SIG-M5 treated with dmso at 0.1 percent for 504 hours (cell line): Measurements from ENCODE around the gene RIC1.
"Not testable (repeated sequence)": the region's sequence is repeated elsewhere in the genome, so short reads cannot be mapped to it uniquely, and the experiment has no call there.

Experiments used
- DNase-seq: peaks from one replicate; lab custom pipeline; 2025; ENCODE audit not compliant: unreplicated experiment; lab: John Stamatoyannopoulos, UW

Gene RIC1

DNA sequence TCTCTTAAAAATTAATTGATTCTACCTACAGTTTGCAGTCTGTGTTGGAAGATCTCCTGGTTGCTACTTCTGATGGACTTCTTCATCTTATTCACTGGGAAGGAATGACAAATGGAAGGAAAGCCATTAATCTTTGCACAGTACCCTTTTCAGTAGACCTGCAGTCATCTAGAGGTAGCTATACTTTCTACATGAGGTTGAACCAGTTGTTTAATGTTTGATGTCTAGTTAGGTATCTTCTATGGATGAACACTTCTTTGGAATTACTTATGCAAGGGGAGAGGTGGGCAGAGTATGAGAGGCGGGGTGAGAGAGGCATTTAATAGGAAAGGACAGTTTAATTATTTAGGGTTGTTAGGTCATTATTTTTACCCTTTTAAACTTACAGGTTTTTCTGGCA lies 91.2 kb downstream of the RIC1 start:
- no peak for DNase-seq

DNA sequence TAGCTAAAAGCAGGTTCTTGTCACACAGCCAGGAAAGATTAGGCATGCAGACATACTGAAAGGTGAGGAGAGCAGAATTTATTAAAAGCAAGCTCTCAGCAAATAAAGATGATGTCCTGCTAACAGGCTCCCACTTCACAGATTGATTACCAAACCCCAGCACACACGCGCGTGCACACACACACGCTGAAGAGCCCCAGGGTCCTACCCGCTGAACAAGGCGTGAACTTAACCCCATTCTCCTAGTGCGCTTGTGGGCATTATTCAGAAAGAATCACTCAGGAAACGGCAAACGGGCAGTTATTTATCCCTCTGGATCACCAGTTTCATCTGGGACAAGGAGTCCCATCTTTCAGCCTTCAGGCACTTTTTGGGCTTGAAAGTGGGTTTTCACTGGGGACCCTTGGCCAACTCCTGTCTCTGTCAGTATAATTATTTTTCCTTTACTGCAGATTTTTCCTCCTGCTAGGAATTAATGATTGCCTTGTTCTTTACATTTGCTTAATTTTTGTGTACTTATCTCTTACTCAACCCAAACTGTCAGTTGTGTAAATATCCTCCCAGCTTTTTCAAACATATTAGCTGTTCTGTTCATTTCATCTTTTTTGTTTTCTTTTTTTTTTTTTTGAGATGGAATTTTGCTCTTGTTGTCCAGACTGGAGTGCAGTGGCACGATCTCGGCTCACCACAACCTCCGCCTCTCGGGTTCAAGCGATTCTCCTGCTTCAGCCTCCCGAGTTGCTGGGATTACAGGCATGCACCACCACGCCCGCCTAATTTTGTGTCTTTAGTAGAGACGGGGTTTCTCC lies 92.6 kb downstream of the RIC1 start:
- DNase-seq = no peak

DNA sequence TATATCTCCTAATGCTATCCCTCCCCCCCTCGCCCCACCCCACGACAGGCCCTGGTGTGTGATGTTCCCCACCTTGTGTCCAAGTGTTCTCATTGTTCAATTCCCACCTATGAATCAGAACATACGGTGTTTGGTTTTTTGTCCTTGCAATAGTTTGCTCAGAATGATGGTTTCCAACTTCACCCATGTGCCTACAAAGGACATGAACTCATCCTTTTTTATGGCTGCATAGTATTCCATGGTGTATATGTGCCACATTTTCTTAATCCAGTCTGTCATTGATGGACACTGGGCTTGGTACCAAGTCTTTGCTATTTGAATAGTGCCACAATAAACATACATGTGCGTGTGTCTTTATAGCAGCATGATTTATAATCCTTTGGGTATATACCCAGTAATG lies 93.8 kb downstream of the RIC1 start:
- not testable (repeated sequence) for DNase-seq

DNA sequence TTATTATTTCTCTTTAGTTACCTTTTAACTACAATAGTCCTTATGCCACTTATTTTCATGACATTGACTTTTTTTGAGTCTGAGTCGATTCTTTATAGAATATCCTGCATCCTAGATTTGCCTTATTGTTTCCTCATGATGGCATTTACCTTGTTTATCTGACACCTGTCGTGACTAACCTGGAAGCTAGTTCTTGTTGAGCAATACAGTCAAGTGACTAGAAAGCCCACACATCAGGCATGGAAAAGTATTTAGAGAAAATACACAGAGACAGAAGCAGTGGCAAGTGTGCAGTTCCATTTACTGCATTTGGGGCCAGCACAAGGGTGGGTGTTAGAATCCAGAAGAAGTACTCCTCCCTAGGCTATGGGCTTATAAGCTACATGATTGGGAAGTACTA lies 106.2 kb downstream of the RIC1 start:
- no peak for DNase-seq

DNA sequence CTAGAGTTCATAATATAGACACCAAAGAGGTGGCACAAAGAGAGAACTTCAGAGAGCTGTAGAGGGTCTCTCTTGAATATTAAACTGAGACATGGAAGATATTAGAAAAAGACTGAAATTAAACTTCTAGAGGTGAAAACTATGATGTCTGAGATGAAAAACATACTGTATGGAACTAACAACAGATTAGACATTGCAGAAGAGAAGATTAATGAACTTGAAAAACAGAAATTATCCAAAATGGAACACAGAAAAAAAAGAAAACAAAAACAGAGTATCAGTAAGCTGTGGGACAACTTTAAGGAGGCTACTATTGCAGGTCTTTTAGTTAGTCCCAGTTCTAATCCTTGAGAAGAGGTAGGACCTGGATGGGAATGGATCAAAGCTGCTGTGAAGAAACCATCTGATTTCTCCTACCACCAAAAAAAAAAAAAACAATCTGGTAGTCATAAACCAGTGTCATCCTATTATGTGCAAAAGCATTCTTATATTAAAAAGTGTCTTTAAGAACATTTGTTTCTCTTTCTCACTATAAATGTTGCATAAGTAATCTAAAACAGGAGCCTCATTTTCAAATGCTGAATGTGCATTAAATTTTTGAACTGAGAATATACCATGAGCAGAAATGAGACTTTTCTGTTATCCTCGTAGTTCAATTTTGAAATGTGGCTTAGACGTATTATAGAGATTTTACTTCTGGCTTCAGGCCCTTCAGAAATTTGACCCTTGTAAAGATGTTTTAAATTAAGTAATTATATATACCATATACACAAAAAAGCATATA lies 107.8 kb downstream of the RIC1 start:
- DNase-seq = no peak

DNA sequence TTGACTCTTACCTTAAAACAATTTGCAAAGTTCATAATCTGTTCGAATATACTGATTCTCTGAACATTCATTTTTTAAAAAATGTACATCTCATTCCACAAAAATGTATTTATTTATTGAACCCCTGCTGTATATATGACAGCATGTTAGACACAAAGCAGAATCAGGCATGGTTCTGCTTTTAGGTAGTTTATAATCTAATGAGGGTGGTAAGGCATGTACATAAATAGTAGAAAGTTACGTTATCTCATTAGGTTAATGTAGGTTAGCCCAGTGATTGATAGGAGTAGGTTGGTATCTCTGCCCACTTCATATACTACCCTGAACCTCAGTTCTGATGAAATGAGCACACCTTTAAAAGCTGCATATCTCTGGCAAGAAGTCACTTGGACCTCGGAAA lies 114.2 kb downstream of the RIC1 start:
- DNase-seq = no peak

DNA sequence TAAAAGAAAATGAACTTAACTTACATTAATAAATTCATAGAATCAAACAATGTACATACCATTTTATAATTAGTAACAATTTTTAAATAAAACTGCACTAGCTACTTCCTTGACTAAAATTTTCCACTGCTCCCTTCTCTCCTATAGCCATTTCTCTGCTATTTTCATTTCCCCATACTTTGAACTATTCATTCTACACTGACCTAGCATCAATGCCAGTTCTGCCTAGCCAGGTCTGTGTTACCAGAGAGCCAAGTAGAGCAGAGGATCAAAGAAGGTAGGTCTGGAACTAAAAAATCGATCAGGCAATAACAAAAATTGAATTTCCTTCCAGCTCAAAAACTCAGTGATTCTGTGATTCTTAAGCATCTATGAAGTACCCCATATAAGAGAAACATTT lies 119.5 kb downstream of the RIC1 start:
- DNase-seq = no peak

DNA sequence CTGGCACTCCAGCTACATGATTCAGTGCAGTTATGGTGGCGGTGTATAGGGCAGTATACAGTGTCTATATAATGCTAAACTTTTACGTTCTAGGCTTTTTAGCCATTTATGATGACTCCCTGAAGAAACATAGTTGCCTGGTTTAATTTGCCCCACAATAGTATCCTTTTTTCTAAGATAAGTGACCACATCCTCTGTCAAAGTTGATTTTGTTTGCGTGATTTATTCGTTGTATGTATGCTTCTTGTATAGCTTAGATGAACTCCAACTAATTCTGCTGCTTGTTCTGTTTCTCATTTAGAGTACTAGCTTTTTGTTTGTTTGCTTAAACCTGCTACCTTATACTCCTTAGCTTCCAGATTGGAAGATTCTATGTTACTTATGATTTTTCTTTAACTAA lies 120.4 kb downstream of the RIC1 start:
- DNase-seq = no peak

DNA sequence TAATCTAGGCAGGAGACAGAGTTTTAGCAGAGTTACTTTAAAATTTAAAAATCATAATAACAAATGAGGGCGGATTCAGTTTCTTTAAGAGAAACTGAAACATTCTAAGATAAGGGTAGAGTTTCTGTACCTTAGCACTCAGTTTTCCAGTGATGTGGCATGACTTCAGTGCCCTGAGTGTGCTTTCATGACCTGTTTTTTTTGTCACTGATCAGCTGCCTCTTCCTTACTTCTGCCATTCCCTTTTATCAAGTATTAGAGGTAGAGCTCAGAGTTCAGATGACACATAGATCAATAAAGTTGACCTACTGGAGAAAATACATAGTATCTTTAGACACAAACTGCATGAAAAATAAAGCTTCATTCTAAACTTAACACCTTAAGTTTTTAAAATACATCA lies 121.7 kb downstream of the RIC1 start:
- no peak for DNase-seq

DNA sequence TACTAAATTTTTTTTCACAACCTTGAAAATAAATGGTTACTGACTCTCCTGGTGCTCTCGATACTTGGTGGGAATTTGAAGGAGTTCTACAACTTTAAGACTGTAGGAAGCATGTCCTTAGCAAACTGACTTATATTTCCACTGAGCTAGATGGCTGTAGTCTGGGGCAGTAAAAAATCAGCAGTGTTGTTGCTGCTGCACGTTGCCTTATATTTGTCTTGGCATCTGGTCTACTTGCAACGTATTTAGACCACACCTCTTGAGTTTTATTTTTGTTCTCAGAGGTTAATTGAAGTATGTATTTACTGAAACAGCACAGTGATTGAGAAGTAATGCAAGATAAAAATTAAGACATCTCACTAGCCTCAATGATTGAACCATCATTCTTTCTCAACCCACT lies 127.7 kb downstream of the RIC1 start:
- DNase-seq = no peak

DNA sequence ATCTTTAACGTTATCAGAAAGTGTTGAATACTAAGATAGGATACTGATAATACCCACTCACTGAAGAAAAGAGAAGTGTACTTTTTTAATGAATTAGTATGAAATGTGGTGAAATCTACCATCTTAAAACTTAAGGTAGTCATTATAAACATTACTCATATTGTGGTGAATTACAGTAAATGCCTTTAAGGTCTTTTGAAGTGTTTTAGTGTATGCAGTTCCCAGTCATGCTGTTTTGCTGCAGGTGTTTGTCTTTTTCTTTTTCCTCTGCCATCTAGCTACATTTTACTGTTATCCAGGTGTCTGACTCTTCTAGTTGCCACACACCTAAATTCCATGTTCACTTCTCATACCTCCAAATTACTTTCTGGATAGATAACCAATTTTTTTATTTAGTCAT lies 131.4 kb downstream of the RIC1 start:
- DNase-seq = no peak

DNA sequence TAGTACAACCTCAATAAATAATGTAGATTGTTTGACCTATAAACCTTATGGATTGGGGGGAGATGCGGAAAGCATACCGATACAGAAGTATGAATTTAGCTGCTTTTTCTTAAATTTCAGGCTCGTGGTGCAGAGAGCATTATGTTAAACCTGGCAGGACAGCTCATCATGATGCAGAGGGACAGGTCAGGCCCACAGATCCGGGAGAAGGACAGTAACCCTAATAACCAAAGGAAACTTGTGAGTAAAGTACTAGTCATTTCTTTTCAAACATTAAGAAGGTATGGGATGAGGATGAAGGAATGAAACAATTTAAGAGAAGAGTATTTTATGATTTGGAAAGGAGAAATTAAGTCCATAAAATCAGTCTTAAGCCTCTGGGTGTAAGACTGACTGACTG lies 133.5 kb downstream of the RIC1 start:
- DNase-seq = no peak

DNA sequence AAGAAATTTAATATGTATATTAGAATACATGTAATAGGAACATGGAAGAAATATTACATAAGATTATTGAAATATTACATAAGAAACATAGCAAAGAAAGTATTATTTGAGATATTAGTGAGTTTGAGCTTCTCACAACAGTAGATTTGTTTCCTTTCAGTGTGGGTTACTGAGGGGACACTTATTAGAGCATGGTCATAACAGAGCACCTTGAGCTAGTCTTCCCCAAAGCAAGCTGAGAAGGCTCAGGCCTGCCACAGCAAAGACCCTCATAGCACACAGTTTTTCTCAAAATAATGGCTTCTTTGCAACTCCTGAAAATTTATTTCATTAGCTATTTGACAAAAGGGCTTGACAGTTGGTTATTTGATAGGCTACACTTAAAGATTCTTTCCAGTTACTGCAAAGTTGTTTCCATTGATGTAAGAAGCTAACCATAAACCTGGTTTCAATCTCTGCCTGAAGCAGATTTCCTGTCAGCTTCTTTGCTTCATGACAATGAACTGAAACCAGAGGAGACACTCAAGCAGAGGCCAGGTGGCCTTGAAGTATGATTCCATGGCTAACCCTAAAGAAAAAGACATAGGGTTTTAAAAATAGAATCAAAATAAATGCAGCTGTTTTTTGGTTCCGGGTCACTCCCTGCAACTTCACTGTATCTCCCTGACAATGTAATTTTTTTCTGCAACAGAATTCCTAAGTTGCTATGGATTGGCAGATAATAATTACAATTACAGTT lies 135.4 kb downstream of the RIC1 start:
- no peak for DNase-seq

DNA sequence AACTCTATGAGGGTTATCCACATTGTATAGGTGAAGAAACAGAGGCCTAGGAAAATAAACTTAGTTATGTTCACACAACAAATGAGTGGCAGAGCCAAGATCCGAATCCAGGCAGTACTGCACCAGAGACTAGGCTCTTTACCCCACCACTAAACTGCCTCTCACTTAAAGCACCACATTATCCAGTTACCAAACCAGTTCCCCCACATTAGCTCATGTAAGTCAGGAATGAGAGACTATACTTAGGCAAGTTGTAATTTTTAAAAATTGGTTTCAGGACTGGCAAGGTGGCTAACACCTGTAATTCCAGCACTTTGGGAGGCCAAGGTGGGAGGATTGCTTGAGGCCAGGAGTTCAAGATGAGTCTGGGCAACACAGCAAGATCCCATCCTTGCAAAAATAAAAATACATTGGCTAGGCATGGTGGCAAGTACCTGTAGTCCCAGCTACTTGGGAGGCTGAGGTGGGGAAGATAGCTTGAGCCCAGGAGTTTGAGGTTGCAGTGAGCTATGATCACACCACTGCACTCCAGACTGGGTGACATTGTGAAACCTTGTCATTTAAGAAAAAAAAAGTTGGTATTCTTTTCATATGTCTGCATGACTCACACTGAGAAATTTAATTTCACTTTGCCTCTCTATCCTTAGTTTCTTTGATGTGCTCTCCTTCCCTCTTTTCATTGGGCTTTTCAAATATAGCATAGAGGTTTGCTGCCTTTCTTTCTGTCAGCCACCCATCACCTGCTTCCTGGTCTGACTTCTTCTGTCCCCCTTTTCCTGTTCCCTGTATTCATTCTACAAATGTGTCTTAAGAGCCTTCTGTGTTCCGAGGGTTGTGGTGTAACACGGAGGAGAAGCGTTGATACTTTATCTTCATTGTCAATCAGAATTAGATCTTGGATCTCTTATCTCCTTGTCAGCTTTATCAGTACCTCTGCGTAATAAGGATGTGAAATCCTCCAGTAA lies 139.3 kb downstream of the RIC1 start:
- DNase-seq = no peak

DNA sequence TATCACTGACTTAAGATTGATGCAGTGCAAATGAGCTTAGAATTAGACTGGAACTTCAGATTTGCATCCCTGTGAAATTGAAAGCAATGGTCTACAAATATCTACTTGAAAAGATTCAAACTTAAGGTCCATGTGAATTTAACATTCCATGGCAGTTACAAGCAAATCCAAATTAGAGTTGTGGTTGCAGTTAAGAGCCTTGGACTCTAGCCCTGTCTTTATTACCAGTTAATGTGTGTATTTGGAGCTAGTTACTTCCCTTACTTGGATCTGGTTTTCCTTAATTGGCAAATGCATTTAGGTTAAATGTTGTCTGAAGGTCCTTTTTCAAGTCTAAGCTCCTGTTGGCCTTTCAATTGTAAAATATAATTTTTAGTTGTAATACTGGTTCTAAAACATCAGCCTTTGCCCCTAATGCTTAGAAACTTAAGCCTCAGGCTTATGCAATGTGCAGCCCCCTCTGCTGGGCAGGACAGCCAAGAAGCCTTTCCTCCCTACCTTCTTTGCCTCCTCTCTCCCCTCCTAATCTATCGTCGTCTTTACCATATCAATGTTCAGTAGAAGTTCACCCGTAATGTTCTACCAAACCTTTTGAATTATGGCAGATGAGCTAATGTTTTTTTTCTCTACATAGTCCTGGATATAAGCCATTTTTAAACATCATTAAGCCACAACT lies 144.6 kb downstream of the RIC1 start:
- DNase-seq = no peak

DNA sequence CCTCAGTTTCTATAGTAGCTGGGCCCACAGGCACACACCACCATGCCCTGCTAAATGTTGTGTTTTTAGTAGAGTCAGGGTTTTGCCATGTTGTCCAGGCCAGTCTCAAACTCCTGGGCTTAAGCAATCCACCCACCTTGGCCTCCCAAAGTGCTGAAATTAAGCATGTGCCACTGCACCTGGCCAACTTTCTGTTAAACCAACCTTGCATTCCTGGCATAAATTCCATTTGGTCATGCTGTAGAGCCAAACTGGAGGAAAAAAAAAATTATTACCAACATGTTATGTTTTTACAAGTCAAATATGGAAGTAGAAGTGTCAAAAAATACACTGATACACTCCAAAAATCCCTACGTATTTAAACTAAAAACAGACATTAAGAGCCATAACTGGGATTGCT lies 149.9 kb downstream of the RIC1 start:
- no peak for DNase-seq

DNA sequence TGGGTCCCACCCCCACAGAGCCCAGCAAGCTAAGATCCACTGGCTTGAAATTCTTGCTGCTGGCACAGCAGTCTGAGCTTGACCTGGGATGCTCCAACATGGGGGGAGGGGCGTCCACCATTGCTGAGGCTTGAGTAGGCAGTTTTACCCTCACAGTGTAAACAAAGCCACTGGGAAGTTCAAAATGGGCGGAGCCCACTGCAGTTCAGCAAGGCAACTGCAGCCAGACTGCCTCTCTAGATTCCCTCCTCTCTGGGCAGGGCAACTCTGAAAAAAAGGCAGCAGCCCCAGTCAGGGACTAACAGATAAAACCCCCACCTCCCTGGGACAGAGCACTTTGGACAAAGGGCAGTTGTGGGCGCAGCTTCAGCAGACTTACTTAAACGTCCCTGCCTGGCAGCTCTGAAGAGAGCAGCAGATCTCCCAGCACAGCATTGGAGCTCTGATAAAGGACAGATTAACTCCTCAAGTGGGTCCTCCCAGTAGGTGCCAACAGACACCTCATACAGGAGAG lies 150.9 kb downstream of the RIC1 start:
- not testable (repeated sequence) for DNase-seq

DNA sequence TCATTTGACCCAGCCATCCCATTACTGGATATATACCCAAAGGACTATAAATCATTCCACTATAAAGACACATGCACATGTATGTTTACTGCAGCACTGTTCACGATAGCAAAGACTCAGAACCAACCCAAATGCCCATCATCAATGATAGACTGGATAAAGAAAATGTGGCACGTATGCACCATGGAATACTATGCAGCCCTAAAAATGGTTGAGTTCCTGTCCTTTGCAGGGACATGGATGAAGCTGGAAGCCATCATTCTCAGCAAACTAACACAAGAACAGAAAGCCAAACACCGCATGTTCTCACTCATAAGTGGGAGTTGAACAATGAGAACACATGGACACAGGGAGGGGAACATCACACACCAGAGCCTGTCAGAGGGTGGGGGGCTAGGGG lies 154.5 kb downstream of the RIC1 start:
- DNase-seq = not testable (repeated sequence)

DNA sequence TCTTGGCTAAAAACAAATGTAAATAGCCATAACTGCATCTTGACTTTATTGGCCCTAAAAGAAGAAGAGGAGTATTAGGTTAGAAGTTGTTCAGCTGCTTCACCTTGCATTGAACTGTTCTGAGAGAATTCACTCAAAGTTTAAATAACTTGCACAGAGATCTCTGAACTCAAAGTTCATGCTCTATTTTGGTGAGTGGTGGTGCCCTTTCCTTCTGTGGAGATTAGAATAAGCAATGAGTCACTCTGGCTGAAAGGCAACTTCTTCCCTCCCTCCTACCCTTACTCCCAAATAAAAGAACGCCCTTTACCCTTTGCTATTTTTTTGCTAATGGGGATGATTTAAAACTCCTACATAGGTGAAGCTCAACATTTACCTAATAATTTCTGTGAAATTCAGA lies 155.1 kb downstream of the RIC1 start:
- no peak for DNase-seq
